GM21723 (cell line): ENCODE measurements around the gene RTN4RL1.
"Not testable (repeated sequence)": the region's sequence is repeated elsewhere in the genome, so short reads cannot be mapped to it uniquely, and the experiment has no call there.

Experiments
- ATAC-seq: cut with Tn5 transposase; IDR thresholded peaks from one replicate; pipeline ENCODE4 v1.9.1; 2021; ENCODE audit warnings: mild to moderate bottlenecking, moderate library complexity; ENCODE audit not compliant: unreplicated experiment

RTN4RL1 gene

DNA sequence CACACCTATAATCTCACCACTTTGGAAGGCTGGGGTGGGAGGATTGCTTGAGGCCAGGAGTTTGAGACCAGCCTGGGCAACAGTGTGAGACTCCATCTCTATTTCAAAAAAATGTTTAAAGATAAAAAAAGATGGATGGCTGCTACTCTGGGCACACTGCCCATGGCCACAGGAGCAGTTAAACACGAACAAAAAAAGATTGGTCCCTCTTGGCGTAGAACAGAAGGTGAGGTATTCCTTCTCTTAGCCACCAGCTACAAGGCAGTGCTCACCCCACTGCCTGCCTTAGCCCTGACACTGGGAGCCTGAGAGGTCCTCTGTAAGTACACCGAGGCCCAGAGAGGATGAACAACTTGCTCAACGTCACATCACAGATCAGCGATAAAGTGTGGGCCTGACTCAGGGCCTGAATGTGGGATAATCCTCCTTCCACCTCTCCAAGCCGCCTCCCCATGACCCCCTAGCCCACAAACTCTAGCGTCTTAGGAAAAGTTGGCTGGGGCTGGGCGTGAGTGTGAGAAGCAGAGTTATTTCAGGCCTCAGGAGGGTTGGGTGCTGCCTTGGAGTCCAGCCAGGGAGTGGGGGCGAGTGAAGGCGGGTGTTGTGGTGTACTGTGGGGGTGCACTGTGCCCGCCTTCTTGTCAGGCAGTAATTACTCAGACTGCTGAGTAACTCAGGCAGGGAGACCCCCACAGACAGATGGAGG, 2.5 kb upstream of the RTN4RL1 start:
- no peak for ATAC-seq

DNA sequence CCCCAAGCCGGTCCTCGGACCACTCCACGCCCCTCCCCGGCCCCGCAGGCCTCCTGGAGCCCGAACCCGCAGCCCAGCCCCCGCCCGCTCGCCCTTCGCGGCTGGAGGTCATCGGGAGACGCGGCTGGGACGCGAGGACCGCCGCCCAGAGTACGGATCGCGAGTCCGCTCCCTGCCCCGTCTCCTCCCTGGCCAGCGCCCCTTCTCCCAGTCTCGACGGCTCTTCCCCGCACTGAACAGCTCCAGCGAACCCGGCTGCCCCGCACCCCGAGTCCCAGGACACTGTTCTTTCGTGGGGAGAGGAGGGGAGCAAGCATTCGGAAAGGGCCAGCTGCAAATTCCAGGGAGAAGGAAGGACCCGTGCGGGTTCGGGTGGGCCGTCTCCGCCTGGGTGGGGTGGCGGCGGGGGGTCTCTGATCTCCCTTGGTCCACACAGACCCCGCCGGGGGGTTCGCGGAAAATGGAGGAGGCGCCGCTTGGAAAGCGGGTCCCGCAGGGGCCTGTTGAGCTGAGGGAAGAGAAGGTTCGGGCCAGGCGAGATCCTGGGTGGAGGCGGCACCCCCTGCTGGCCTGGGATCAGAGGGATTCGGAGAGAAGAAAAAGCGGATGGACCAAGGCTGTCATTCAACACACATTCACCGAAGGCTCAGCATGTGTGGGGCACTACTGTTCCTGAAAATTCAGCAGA, 632 bp upstream of the RTN4RL1 start:
- ATAC-seq: no peak

DNA sequence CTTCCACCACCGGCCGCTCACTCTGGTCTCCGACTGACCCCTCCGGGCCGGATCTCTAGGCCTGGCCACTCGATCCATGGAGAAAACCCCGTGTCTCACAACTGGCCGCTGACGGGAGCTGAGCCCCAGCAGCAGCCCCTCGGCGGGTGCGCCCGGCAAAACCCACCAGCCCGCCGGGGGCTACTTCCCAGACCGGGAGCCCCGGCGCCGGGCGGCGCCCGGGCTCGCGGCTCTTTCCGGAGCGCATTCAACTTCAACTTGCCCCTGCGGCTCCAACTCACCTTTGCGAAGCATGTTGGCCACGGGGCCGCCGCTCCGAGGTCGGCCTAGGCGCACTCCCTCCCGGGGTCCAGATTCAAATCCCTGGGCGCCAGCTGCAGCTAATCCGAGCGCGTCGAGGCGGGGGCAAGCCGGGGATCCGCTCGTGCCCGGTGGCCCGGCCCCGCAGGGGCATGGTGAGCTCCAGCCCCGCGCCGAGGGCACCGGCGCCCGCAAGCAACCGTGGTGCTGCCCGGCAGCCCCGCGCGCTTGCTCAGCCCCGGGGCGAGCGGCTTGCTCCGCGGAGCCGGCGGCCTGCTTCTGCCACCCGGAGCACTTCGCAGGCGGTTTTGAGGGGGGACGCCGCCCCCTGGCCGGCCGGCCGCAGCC, 438 bp downstream of the RTN4RL1 start:
- ATAC-seq: no peak

DNA sequence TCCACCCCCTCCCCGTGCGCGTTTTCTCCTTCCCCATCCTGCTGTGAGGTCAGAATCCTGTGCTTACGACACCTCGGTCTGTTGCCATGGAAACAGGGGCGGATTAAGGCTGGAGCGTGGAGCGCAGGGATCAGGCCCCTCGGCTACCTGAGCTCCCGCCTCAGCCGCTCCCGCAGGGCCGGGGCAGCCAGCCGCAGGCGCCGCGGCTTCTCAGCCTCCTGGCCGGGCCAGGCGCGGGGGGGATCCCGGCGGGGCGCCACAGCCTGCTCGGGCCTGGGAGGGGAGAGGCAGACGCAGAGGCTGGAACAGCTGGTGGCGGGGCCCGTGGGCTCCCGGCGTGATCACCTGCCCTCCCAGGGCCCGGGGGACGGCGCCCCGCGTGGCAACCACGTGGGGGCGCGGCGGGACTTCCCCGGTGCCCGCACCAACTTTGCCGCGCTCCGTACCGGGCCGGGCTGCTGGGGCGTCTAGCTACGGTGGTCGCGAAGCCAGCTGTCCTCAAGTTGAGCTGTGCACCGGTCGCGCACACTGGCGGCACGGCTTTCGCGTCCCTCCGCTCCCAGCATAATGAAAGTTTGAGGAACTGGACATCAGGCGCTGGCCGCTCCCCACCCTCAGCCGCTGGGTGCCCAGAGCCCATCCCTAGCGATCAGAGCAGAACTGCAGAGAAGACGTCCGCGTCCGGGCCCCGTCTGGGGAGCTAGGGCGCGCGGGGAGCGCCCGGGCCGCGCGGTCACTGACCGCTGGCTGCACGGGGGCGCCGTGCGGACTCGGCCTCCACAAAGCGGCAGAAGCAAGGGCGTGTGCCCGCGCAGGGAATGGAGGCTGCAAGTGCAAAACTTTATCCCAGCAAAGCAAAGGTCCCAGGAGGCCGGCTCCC, 1.2 kb downstream of the RTN4RL1 start:
- no peak for ATAC-seq

DNA sequence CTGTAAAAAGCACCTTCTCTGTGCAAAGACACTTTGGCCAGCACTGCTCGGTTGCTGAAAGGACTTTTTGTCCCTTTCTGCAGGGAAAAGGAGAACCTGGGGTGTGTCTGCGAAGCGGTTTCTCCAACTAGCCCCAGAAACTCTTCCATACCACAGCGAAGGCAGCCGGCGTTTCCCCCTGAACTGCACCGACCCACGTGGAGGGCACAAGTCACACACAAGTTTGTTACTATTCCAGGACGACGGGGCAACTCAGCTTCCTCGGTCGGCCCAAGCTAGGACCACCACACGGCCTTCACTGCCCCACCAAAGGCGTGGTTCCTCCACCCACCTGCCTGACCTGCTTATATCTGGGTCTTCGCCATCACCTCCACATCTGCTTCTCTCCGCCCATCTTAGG, 1.9 kb downstream of the RTN4RL1 start:
- no peak for ATAC-seq

DNA sequence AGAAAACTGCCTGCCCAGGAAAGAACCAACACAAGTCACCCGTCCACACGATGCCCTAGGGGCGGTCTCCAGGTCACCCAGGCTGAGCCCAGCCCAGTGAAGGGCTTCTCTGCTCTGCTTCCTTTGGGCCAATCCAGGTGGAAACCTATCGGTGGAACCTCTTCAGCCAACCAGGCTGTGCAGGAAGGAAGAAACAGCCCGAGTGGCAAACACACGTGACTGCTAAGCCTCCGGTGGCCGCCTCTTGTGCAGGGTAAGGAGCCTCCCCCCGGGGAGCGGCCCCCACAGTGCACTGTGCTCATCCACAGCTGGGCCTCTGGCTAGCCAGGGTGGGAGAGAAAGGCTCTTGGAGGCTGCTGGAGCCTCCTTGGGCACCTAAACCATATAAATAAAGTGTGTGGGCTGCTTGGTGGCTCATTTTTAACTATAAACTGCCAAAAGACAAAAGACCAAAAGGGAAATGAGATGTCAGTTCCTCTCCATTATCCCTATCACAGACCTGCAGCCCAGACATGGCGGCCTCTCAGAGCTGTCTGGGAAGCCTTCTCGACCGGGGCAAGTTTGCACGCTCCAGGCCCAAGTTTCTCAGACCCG, 2.4 kb downstream of the RTN4RL1 start:
- no peak for ATAC-seq

DNA sequence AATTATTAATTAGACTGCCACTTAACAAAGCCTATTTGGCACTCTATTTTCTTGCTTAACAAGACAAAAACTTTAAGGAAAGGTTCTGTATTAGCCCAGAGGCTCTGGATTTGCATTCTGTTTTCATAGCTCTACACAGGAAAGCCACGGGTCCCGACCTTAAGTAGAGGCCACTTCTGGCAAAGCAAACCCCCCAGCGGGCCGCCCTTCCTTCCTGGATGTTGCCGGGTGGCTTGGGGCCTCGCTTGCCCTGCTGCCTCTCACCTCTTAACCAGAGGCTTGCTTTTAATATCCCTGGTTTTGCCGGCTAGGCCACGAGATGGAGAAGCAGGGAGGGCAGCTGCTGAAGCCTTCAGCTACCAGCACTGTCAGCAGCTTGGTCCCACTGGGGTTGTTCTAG, 4.4 kb downstream of the RTN4RL1 start:
- ATAC-seq: no peak

DNA sequence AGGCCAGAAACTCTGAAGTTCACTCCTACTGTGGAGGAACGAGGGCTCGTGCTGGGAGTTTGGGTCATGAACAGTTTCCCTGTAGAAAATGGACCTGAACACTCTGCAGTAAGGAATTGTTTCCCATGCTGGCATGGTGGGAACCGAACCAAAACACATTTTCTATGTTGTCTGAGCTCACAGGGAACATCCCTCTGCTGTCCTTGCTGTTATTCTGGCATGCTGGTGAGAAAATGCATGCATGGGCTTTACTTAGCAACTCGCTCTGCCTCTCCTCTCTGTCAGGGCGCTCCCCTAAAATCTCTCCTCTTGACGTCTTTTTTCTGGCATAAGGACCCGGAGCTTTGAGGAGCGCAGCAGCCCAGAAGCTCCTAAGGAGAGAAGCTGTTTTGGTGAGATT, 5.4 kb downstream of the RTN4RL1 start:
- no peak for ATAC-seq

DNA sequence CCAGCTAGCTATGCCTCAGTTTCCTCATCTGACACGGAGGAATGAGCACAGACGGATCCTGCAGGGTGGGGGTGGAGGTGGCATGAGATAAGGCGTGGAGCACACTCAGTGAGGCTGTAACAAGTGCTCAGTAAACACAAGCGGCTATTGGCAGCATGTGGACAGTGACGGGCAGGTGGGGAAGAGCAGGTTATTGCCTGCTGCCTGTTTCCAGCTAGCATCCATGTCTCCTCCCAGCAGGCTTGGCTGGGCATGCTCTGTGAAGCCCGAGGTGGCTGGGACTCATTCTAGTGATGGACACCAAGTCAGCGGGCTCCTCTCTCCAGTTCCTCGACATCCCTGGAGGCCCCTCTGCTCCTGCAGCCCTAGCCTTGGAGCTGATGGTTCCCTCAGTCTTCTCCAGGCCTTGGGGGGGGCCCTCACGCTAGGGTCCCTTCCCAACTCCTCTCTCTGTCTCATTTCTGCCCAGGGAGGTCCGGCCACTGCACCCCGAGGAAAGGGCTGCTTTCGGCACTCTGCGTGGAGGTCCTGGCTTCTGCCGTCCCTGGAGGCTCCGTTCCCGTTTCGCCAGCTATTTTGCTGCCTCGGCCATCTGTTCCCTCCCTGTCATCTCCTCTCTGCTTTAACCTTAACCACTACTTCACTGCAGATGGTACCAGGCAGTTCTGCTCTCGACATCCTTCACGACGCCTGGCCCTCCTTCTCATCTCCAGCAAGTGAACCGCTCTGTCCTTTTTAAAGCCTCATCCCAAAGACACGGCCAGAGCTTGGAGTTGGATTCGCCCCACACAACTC, 6.2 kb downstream of the RTN4RL1 start:
- no peak for ATAC-seq

DNA sequence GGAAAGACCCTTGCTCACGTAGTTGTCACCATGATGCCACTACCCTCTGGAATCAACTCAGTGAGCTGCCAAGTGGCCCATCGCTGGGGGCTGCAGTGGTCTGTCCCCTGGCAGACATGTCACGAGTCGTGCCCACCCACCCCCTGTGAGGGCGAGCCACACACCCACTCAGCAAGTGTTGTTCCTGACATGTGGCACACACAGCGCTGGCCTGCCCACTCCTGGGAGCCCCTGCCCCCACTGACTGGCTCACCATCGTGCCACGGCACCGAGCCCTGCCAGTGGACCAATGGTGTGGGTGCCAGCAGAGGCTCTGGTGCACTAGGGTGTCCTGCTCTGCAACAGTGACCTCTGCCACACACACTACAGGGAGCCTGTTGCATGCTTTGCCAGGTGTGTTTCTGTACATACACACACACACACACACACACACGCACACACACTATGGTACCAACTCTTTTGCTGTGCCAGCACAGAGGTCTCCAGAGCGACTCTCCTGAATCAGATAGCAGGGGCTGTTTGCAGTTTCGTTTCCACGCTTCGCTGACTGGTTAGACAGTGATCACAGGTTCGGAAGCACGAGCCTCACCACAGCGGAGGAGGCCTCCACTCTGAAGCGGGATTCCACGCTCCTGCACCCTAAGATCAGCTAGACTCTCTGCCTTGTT, 7.7 kb downstream of the RTN4RL1 start:
- no peak for ATAC-seq

DNA sequence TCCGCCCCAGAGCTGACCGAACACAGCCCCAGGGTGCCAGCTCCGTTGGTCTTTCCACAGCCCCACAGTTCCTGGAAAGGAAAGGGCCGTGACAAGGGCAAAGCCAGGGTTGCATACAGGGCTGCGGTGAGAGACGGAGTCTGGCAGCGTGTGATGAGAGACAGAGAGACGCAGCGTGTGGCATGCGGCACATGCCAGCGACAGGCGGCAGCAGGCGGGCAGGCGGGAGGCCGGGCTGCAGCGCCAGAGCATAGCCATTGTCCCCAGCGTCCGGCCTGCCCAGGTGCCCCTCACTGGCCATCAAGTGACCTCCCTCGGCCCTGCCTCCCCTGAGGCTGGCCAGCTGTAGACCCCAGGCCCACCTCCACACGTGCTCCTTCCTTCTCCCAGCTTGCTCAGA, 8.6 kb downstream of the RTN4RL1 start:
- ATAC-seq: no peak

DNA sequence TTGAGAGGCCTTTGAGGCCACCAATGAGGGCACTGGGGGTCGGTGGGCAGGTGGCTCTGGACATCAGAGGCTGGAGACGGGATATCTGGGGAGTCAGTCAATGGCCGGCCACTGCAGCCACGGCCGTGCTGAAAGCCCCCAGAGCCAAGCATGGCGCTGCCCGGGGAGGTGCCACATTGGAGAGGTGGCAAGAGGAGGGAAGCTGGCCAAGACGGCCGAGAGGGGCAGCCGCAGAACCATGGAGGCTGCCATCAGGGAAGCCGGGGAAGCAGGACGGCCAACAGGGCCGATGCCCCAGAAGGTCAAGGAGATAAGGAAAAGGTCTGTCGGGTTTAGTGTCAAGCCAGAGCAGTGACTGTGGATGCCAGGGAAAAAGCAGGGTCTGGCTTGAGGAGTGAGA, 9.8 kb downstream of the RTN4RL1 start:
- ATAC-seq: no peak

DNA sequence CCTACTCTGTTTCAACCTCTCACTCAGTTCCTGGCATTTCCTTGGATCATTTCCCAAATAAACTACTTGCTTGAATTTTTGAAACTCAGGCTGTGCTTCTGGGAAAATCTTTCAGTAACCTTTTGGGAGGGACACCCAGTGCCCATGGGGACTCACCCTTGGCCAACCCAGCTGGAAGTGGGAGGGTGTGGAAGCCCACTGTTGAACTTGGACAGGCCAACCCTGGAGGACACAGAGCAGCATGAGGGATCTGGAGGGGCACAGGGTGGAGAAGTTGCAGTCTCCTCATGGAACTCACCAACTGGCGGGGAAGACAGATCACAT, 11.2 kb downstream of the RTN4RL1 start:
- no peak for ATAC-seq

DNA sequence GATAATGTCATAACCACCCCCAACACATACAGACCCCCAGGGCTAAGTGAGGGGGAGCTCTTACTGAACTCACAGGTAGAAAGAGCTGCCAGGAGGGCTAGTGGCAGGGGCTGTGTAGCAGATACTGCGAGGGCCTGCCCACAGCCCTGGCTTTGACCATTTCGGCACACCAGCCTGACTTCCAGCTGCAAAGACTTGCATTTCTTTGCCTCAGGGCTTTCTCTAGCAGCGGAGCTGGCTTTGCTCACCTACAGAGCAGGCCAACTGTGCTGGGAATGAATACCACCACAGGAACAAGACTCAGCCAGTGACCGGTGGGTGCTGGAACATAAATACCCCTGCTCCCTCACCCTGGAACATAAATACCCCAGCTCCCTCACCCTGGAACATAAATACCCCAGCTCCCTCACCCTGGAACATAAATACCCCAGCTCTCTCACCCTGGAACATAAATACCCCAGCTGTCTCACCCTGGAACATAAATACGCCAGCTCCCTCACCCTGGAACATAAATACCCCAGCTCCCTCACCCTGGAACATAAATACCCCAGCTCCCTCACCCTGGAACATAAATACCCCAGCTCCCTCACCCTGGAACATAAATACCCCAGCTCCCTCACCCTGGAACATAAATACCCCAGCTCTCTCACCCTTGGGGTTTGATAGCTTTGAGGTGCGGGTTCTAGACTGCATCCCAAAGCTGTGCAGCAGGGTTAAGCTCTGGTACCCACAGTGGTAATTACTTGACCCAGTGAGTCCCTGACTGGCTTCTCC, 11.7 kb downstream of the RTN4RL1 start:
- ATAC-seq: not testable (repeated sequence)

DNA sequence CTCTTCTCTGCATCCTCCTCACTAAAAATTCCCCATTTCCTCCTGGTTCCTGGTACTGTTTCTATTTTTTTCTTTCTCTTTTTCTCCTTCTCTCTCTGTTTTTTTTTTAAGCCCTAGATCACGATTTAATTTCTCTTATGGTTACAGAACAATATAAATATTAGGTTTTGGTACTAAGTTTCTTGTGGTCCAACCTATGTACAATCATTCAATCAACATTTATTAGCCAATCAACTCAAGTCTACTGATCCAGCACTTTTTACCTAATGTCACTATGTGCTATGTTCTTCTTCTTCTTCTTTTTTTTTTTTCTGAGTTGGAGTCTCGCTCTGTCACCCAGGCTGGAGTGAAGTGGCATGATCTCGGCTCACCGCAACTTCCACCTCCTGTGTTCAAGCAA, 12.6 kb downstream of the RTN4RL1 start:
- ATAC-seq: no peak

DNA sequence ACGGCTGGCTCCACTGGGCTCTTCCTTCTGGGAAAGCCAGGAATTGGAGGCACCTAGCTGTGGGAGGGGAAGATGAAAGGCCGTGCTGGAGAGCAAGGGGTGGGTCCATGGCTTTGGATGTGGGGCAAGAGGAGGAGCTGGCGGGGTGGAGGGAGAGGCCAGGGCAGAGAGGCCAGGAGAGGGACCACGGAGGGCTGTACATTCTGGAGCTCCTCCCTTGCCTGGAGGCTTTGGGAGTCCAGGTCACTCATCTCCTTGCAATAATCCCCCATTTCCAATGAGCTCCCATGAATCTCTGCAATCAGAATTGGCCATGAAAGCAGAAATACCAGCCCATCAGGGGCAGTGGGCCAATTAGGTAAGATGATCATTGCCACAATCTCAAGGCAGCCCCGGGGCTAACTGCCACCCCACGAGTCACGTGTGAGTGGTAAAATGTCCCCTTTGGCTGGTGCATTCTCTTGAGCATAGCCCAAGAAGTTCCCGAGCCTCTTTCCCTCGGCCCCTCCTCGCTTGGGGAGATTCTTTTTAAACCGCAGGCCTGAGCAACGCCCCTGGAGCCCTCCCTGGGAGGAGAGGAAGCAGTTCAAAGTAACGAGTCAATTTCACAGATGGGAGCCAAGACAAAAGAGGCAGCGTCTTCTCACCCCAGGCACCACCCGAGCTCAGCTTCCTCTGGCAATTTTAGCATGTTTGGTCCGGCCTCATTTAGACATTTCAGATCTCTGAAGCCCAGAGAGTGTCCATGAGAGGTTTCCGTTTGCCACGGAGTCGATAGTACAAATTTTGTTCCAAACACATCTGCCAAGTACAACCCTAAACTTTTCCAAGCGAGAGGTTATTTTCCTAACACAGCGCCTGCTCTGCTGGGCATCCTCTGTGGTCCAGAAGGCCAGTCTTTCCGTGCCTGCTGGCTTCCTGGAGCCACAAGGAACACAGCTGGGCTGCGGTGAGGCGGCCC, 13.4 kb downstream of the RTN4RL1 start:
- ATAC-seq: no peak

DNA sequence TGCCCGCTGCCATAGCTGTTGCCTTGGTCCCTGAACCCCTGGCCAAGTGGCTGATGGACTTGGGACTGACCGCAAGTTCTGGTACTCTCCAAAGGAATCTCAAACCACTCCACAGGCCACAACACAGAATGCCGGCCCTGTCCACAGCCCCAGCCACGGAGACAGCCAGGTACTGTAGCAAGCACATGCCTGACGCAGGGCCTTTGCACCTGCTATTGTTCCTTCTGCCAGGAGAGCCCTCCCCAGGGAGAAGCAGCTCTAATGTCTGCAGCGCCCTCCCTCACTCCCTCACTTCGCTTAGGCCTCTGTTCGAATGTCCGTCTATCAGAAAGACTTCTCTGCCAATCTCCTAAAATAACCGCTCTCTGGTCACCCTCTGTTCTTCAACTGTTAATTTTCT, 15.4 kb downstream of the RTN4RL1 start:
- no peak for ATAC-seq
